Erythroblast (primary cell): Measurements from ENCODE around the gene NLRP3.

Experiments
- GATA1 ChIP-seq: IDR thresholded peaks from 2 replicates; pipeline ENCODE4 v1.6.1; 2011; ENCODE audit warnings: low read depth, mild to moderate bottlenecking, control low read depth, low read length, moderate library complexity
- POLR2A ChIP-seq: IDR thresholded peaks from 2 replicates; pipeline ENCODE4 v1.6.1; 2011; ENCODE audit warnings: mild to moderate bottlenecking, low read length

GRCh38 chr1:247456914-247457639 lies 41.1 kb downstream of the NLRP3 start:
- TF ChIP-seq POLR2A (no peak), GATA1 (no peak)
